GM21717 (cell line): Measurements from ENCODE around the gene MKNK1.

Source experiments
- ATAC-seq: cut with Tn5 transposase; IDR thresholded peaks from one replicate; pipeline ENCODE4 v1.9.1; 2021; ENCODE audit warnings: mild to moderate bottlenecking, moderate library complexity; ENCODE audit not compliant: unreplicated experiment

Gene MKNK1

GRCh38 chr1:46619656-46620258 is 15.7 kb upstream of the MKNK1 start:
- ATAC-seq: no peak

GRCh38 chr1:46618754-46619415 is 14.8 kb upstream of the MKNK1 start:
- ATAC-seq: no peak

GRCh38 chr1:46617833-46618232 is 13.8 kb upstream of the MKNK1 start:
- no peak for ATAC-seq

- no peak for ATAC-seq
Measured at GRCh38 chr1:46617108-46617800, 13.2 kb upstream of the MKNK1 start.

GRCh38 chr1:46616277-46617107 is 12.4 kb upstream of the MKNK1 start, which contains the start of gene MOB3C:
Gene MOB3C (minus strand): TSS chr1:46616811. CDS start chr1:46613321, 3,490 bp downstream.
- peak; percentile 59 for ATAC-seq

- no peak for ATAC-seq
Measured at GRCh38 chr1:46615735-46616134, 11.7 kb upstream of the MKNK1 start.

GRCh38 chr1:46615088-46615487 is 11.0 kb upstream of the MKNK1 start:
- no peak for ATAC-seq

GRCh38 chr1:46614604-46614984 is 10.5 kb upstream of the MKNK1 start:
- no peak for ATAC-seq

GRCh38 chr1:46613661-46614603 is 9.9 kb upstream of the MKNK1 start:
- ATAC-seq: peak; percentile 72

GRCh38 chr1:46612937-46613660 is 9.0 kb upstream of the MKNK1 start:
- no peak for ATAC-seq

GRCh38 chr1:46611691-46612221 is 7.7 kb upstream of the MKNK1 start:
- ATAC-seq: no peak

GRCh38 chr1:46607345-46608130 is 3.5 kb upstream of the MKNK1 start:
- ATAC-seq: no peak

GRCh38 chr1:46606255-46606965 is 2.3 kb upstream of the MKNK1 start:
- ATAC-seq: no peak

GRCh38 chr1:46605232-46605631 is 1.2 kb upstream of the MKNK1 start:
- ATAC-seq: no peak

GRCh38 chr1:46603481-46603857 is 599 bp downstream of the MKNK1 start:
- no peak for ATAC-seq

GRCh38 chr1:46601257-46602007 is 2.6 kb downstream of the MKNK1 start:
- ATAC-seq: no peak
